ENCODE measurements around the gene USP6NL.

USP6NL gene

GRCh38 chr10:11468126-11468742 is 143.2 kb downstream of the USP6NL start:
- H3K27me3 ChIP-seq (ENCODE audit: insufficient read depth, low read length, poor library complexity) = no peaks in the 10 kb centered on the region

GRCh38 chr10:11465406-11465805 is 146.0 kb downstream of the USP6NL start:
- Histone ChIP-seq H3K79me2 (ENCODE audit: insufficient read depth, low read length) (no peaks in the 10 kb centered on the region), H3K27ac (ENCODE audit: low read length) (no peak overlapping the region)

More at GRCh38 chr10:11468126-11468742, 143.2 kb downstream of the USP6NL start:
- Histone ChIP-seq H3K9ac (ENCODE audit: low read depth, low read length) (no peak overlapping the region), H4K20me1 (ENCODE audit: insufficient read depth, low read length) (no peaks in the 10 kb centered on the region), H2AFZ (ENCODE audit: low read depth, low read length) (no peak overlapping the region), H3K4me2 (ENCODE audit: insufficient read depth, low read length) (no peak overlapping the region), H3K27ac (ENCODE audit: low read length) (no peak overlapping the region), H3K9me3 (ENCODE audit: insufficient read depth, low read length, severe bottlenecking) (no peaks in the 10 kb centered on the region), H3K79me2 (ENCODE audit: insufficient read depth, low read length) (no peaks in the 10 kb centered on the region), H3K4me3 (ENCODE audit: low read depth in 1 of 2, low read length in 2 of 2) (no peak overlapping the region), H3K4me1 (ENCODE audit: insufficient read depth, low read length) (no peaks in the 10 kb centered on the region), H3K36me3 (ENCODE audit: insufficient read depth, low read length) (peaks cover 18% of the 10 kb centered on the region)
- no peak for ATAC-seq (ENCODE audit: insufficient read depth, low read depth)
- no peak for DNase-seq
- TF ChIP-seq, protein P1, sequence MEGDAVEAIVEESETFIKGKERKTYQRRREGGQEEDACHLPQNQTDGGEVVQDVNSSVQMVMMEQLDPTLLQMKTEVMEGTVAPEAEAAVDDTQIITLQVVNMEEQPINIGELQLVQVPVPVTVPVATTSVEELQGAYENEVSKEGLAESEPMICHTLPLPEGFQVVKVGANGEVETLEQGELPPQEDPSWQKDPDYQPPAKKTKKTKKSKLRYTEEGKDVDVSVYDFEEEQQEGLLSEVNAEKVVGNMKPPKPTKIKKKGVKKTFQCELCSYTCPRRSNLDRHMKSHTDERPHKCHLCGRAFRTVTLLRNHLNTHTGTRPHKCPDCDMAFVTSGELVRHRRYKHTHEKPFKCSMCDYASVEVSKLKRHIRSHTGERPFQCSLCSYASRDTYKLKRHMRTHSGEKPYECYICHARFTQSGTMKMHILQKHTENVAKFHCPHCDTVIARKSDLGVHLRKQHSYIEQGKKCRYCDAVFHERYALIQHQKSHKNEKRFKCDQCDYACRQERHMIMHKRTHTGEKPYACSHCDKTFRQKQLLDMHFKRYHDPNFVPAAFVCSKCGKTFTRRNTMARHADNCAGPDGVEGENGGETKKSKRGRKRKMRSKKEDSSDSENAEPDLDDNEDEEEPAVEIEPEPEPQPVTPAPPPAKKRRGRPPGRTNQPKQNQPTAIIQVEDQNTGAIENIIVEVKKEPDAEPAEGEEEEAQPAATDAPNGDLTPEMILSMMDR (IDR thresholded peaks at IDR 0.05; ENCODE audit: borderline replicate concordance, extremely low read depth, low read length, poor library complexity, severe bottlenecking) = no peak
- TF ChIP-seq EZH2 (IDR thresholded peaks at IDR 0.05; ENCODE audit: borderline replicate concordance, low read depth, low read length, severe bottlenecking) = no peak

GRCh38 chr10:11463111-11463510 is 148.3 kb downstream of the USP6NL start:
- H3K36me3 ChIP-seq (ENCODE audit: insufficient read depth, low read length) = peaks cover 33% of the 10 kb centered on the region
- H3K79me2 ChIP-seq (ENCODE audit: insufficient read depth, low read length) = no peaks in the 10 kb centered on the region
- no peak for ATAC-seq (ENCODE audit: insufficient read depth, low read depth)
- H3K4me2 ChIP-seq (ENCODE audit: insufficient read depth, low read length) = no peak overlapping the region
- no peak for TF ChIP-seq EZH2 (IDR thresholded peaks at IDR 0.05; ENCODE audit: borderline replicate concordance, low read depth, low read length, severe bottlenecking)
- TF ChIP-seq, protein P1 (IDR thresholded peaks at IDR 0.05; ENCODE audit: borderline replicate concordance, extremely low read depth, low read length, poor library complexity, severe bottlenecking) = no peak
- no peak overlapping the region for H3K9ac ChIP-seq (ENCODE audit: low read depth, low read length)
- H3K4me1 ChIP-seq (ENCODE audit: insufficient read depth, low read length) = no peaks in the 10 kb centered on the region
- H4K20me1 ChIP-seq (ENCODE audit: insufficient read depth, low read length) = no peaks in the 10 kb centered on the region
- no peak overlapping the region for H2AFZ ChIP-seq (ENCODE audit: low read depth, low read length)
- DNase-seq = no peak
- H3K9me3 ChIP-seq (ENCODE audit: insufficient read depth, low read length, severe bottlenecking) = no peaks in the 10 kb centered on the region
- H3K27ac ChIP-seq (ENCODE audit: low read length) = no peak overlapping the region
- H3K27me3 ChIP-seq (ENCODE audit: insufficient read depth, low read length, poor library complexity) = no peaks in the 10 kb centered on the region
- no peak overlapping the region for H3K4me3 ChIP-seq (ENCODE audit: low read depth in 1 of 2, low read length in 2 of 2)

More at GRCh38 chr10:11465406-11465805, 146.0 kb downstream of the USP6NL start:
- no peak overlapping the region for H3K4me3 ChIP-seq (ENCODE audit: low read depth in 1 of 2, low read length in 2 of 2)
- no peak overlapping the region for H3K9ac ChIP-seq (ENCODE audit: low read depth, low read length)
- TF ChIP-seq EZH2 (IDR thresholded peaks at IDR 0.05; ENCODE audit: borderline replicate concordance, low read depth, low read length, severe bottlenecking) = no peak
- TF ChIP-seq, protein P1 (IDR thresholded peaks at IDR 0.05; ENCODE audit: borderline replicate concordance, extremely low read depth, low read length, poor library complexity, severe bottlenecking) = no peak
- H3K4me2 ChIP-seq (ENCODE audit: insufficient read depth, low read length) = no peak overlapping the region
- H3K9me3 ChIP-seq (ENCODE audit: insufficient read depth, low read length, severe bottlenecking) = no peaks in the 10 kb centered on the region
- H3K27me3 ChIP-seq (ENCODE audit: insufficient read depth, low read length, poor library complexity) = no peaks in the 10 kb centered on the region
- H3K36me3 ChIP-seq (ENCODE audit: insufficient read depth, low read length) = peaks cover 39% of the 10 kb centered on the region
- H4K20me1 ChIP-seq (ENCODE audit: insufficient read depth, low read length) = no peaks in the 10 kb centered on the region
- H3K4me1 ChIP-seq (ENCODE audit: insufficient read depth, low read length) = no peaks in the 10 kb centered on the region
- DNase-seq = no peak
- H2AFZ ChIP-seq (ENCODE audit: low read depth, low read length) = no peak overlapping the region
- no peak for ATAC-seq (ENCODE audit: insufficient read depth, low read depth)

Data from DND-41 (cell line).